ENCODE data around the gene KPNB1. TPM values are rescaled to one million over a fixed set of nuclear protein-coding genes. Genes with fewer than 3 reads are reported as not detected.
A peak's percentile ranks its signal among the peaks of the same experiment; 100 is the strongest.

KPNB1 gene
- total RNA-seq, 1 donor: 190 TPM

DNA sequence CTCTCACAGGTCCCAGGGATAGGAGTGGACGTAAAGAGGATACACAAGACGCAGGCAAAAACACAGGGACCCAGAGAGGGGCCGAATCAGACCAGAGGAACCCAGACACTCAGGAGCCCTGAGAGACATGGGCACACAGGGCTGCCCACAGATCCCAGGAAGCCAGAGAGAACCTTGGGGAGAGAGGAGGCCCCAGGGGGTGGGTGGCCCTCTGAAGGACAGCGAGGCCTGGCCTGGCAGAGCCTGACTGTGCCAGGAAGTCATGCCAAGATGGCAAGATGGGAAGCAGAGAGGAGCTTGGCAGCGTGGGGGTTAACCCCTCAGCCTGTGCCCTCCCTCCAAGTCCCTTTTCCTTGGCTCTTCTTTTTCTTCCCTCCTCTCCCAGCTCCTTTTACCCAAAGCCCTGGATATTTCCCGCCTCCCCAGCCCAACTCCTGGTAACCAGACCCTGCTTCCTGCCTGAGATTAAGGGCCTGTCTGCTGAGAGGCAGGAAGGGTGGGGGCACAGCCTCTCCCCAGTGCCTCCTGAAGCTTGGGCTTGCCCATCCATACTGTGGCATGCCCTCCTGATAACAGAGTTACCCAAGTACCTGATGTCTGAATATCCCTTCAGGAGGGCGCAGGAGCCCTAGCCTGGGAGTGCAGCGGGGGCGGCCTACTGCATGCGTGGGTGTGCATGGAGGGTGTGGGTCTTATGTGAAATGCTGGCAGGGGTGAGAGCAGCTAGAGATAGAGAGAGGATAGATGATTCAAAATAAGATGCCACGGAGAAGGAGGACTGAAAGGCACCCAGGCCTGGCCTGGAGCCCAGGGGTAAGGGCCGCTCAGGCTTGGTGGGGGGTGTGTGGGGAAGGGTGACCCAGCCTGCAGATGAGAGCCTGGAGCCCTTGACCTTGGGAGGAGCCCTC, 77.3 kb downstream of the KPNB1 start:
- DNase-seq (ENCODE audit: low read depth in 2 of 3, low spot score in 2 of 3): no peak

DNA sequence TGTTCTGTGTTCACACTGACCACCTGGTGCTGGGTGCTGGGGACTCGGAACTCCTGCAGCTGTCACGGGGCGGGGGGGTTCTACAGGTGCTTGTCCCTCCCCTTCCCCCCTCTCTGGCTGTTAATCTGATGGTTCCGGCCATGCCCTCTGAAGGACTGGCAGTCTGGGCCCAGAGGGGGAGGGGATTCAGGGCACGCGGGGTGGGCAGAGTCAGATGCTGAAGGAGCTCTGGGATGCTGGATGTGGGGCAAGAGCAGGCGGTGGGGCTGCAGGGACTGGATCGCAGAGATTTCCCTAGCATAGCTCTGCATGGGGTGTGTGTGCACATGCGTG, 78.0 kb downstream of the KPNB1 start:
- no peak for DNase-seq (ENCODE audit: low read depth in 2 of 3, low spot score in 2 of 3)

DNA sequence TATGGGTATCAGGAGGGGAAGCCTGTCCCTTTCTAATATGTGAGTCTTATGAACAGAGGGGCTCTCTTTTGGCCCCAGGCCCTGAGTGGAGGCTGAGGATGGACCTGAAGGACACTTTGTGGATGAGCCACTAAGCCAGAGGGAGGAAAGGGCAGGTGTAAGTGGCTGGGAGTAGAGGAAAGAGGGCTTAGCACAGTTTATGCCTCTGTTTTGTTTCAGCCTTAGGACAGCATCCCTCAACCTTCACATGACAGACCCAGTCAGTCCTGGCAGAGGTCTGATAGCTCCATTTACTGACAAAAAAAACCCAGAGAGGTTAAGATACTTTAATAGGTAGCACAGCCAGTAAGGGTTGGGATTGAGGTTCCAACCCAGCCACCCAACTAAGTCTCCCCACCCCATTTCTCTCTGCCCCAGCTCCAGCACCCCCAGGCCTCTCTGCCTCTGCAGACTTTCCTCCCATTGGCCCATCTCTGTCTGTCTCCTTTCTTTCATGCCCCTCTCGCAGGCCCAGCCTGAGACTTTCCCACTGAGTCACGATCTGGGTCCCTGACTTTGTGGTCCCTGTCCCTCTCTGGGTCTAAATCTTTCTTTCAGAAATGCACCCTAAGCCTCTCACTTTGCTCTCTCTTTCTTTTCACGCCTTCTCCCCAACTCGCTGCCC, 78.6 kb downstream of the KPNB1 start:
- no peak for DNase-seq (ENCODE audit: low read depth in 2 of 3, low spot score in 2 of 3)

DNA sequence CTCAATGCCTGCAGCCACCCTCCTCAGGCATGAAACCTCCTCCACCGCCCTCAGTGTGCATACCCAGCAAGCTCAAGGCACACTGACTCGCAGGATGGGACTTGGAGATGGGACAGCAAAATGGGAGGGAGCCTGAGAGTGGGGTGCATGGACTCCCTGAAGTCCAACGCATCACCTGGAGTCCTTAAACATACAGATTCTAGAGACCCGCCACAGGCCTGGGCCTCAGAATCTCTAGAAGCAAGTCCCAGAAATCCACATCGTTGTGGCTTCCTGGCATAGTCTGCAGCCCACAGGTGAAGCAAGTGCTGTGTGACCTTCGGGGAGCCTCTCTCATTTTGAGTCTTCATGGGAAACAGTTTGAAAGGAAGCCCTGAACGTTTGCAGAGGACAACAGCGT, 79.8 kb downstream of the KPNB1 start:
- DNase-seq (ENCODE audit: low read depth in 2 of 3, low spot score in 2 of 3): no peak

DNA sequence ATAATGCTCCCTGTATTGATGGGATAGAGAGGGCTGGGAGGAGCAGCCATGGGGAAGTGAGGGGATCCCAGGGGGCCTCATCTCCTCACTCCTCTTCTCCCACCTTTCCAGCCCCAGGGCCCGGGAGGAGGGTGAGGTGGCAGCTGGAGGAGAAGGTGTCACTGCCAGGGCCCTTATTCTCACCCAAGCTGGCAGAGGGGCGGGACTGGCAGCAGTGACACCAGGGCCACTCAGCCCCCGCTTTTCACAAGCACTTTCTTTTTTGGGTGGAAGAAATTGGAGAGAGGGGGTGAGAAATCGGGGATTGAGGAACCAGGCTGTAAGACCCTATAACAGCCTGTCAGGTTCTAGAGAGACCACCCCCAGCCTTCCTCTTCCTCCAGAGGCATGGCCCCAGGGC, 81.0 kb downstream of the KPNB1 start:
- no peak for DNase-seq (ENCODE audit: low read depth in 2 of 3, low spot score in 2 of 3)

DNA sequence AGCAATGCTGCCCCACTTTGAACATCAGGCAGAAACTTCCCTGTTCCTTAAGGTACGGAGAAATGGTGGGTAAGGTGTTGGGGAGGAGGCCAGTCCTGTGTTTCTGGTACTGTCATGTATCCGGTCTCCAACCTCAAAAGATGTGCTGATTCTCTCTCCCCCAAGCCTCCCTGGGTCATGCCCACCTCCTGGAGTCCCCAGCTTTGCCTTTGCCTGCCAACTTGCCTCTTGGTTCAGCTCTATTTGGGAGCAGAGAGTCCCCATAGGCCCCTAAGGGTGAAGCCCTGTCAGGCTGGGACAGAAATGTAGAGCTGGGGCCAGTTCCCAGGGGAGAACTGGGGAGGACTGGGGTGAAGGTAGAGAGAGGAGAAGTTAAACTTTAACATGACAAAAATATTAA, 81.7 kb downstream of the KPNB1 start:
- no peak for DNase-seq (ENCODE audit: low read depth in 2 of 3, low spot score in 2 of 3)

DNA sequence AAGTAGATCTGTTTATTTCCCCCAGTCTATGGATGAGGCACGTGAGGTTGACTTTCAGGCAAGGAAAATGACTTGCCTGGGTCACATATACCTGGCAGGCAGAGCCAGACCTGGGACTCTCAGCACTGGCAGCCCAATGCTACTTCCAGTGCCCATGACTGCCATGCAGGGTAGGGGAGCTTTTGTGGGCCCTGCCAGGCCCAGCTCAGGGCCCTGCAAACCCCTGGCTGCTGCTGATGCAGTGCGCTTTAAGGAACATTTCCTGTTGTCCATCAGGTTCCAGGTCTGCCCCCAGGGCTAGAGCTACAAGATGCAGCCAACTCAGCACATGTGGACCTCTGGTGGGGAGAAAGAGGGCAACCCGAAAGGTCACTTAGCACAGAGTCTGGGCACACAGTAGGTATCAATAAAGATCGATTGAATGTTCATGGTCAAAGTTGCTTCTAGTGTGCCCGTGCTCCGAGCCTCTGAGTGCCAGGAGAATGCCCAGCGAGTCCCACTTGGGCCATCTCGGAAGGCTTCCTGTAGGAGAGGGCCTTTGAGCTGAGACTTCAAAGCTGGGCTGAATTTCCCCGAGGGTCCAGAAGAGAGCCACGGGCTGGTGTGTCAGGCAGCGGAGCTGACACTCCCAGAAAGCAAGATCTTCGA, 82.8 kb downstream of the KPNB1 start:
- DNase-seq (ENCODE audit: low read depth in 2 of 3, low spot score in 2 of 3): no peak

DNA sequence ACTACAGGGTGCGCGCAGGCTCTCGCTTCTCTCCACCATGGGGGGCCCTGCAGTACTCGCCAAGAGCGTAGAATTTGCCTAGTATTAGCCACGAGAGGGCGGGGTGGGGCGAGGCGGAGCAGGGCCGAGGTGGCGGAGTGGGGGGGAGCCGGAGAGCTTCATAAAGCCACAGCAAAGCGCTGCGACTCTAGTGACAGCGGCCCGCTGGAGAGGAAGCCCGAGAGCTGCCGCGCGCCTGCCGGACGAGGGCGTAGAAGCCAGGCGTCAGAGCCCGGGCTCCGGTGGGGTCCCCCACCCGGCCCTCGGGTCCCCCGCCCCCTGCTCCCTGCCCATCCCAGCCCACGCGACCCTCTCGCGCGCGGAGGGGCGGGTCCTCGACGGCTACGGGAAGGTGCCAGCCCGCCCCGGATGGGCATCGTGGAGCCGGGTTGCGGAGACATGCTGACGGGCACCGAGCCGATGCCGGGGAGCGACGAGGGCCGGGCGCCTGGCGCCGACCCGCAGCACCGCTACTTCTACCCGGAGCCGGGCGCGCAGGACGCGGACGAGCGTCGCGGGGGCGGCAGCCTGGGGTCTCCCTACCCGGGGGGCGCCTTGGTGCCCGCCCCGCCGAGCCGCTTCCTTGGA, 83.4 kb downstream of the KPNB1 start, which contains the start of gene TBX21:
Gene TBX21 (plus strand): TSS at position 190 of the 627 bp plus-strand sequence. CDS start 219 bp downstream, at position 409.
- DNase-seq (ENCODE audit: low read depth in 2 of 3, low spot score in 2 of 3): peak; percentile 75 to 92 (median 92)

DNA sequence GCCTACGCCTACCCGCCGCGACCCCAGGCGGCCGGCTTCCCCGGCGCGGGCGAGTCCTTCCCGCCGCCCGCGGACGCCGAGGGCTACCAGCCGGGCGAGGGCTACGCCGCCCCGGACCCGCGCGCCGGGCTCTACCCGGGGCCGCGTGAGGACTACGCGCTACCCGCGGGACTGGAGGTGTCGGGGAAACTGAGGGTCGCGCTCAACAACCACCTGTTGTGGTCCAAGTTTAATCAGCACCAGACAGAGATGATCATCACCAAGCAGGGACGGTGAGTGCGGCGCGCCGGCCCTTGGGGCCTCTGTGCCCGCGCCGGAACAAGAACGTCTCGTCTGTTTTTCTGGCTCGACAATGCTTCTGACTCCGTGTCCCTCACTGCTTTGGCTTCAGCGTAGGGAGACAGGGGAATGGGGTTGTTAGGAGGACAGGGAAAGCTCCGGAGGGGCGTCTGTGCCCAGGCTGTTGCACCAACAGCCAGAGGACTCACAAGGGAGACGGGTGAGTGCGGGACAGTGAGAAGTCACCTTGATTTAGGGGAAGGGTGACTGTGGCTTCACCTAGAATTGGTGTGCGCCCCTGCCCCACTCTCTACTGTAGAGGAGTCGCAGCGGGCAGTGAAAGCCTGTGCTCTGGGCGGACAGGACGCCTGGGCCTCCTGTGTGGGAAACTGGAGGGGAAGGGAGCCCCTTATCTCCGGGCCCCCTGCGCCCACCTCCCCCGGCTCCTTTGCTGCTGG, 84.1 kb downstream of the KPNB1 start:
- no peak for DNase-seq (ENCODE audit: low read depth in 2 of 3, low spot score in 2 of 3)

DNA sequence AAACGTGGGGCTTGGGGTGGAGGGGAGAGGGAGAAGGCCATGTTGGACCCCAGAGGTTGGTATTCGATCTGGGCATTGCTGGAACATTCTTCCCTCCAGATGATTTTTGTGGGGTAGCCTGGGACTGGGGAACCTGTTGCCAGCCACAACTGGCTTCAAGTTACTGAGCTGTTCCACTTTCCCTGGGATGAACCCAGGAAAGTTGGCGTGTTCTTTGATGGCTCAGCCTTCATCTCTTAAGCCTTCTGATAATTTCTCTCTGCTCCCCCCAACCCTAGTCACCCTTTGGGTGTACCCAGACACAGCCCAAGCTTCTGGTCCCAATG, 85.4 kb downstream of the KPNB1 start:
- DNase-seq (ENCODE audit: low read depth in 2 of 3, low spot score in 2 of 3): no peak

Small RNA genes lying within 50 kb of the gene (small RNA-seq; reads per million reads assigned to genes)
- not detected for gene AC015674.1

Other genes starting within 250 kb of the KPNB1 start
- 40.4 TPM for gene NPEPPS, start 118.8 kb upstream of the KPNB1 start, total RNA-seq
- 9.4 TPM for gene TBKBP1, start 44.2 kb downstream of the KPNB1 start, total RNA-seq
- 0.27 TPM for gene TBX21, start 83.3 kb downstream of the KPNB1 start, total RNA-seq
- 29.6 TPM for gene OSBPL7, start 171.9 kb downstream of the KPNB1 start, total RNA-seq
- 93.2 TPM for gene MRPL10, start 181.6 kb downstream of the KPNB1 start, total RNA-seq
- 0.27 TPM for gene LRRC46, start 181.8 kb downstream of the KPNB1 start, total RNA-seq
- 110 TPM for gene SCRN2, start 191.4 kb downstream of the KPNB1 start, total RNA-seq
- 0.27 TPM for gene SP6, start 201.2 kb downstream of the KPNB1 start, total RNA-seq
- 7.5 TPM for gene SP2, start 246.3 kb downstream of the KPNB1 start, total RNA-seq